Inferior parietal cortex (tissue), 1 donor: Measurements from ENCODE around the gene TGM4.

Experiments used
- DNase-seq: peaks from one replicate; pipeline ENCODE4 v3.0.0-alpha.2; 2016; ENCODE audit errors: extremely low spot score

Gene TGM4

DNA sequence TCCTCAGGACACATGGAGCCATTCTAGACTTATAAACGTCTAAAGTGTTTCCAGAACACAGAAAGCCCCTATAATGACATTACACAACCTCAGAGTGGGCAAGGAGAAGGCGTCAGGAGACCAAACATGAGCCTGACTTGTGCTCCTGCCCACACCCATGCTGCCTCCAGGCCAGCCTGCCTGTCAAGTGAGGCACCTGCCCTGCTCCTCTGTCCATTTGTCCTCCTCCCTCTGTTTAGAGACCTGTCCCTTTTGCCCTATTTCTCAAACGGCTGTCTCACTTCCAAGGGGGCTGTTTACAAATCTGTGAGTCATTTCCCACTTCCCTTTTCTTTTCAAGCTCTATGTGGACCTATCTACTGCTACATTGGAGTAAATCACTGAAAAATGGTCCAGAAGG, 80.6 kb downstream of the TGM4 start:
- no peak for DNase-seq

DNA sequence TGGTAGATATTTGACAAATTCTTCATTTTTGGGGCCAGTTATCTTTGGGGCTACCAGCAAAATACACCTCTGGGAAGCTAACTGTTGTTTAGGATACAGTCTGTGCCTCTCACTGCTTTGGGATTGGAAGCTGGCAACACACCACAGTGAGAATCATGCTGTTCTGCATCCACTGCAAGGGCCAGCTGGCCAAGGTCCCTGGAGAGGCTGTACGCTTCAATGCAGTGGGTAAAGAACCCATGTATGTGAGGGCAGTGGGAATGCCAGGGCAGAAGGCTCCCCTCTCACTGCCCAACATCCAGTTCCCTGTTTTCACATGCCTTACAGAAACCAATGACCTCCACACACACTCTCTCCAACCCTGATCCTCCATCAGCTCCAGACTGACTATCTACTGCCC, 81.5 kb downstream of the TGM4 start:
- no peak for DNase-seq

DNA sequence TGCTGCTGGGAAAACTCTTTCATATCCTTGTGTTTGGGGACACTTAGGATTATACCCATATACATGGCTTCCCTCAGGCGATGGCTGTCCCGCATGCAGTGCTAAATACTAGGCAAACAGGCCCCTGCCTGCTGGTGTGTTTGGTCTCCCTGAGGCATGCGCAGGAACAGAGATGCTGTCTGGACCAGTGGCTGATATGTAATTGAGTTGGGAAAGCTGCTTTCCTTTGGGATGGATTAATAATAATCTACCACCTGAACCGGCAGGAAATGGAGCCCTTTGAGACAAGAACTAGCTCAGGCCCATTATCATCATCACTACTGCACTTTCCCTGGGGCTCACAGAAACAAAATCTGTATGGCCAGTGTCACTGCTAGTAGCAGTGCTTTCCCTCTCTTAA, 83.6 kb downstream of the TGM4 start:
- DNase-seq = no peak

DNA sequence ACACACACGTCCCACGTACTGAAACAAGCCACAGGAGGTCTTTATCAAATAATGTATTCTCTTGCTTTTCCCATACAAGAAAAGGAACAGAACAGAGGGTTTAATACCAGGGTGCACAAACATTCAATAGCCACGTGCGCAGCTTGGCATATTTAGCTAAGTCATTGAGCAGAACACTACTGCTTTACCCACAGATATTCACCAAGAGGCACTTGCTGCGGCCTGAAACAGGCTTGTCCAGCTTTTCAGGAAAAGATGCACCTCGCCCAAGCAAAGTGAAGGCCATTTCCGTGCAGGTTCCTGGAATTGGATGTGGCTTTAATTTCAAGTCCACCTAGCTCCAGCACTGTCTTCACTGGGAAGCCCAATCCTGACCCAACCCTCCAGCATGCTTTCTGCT, 84.0 kb downstream of the TGM4 start:
- DNase-seq = no peak

DNA sequence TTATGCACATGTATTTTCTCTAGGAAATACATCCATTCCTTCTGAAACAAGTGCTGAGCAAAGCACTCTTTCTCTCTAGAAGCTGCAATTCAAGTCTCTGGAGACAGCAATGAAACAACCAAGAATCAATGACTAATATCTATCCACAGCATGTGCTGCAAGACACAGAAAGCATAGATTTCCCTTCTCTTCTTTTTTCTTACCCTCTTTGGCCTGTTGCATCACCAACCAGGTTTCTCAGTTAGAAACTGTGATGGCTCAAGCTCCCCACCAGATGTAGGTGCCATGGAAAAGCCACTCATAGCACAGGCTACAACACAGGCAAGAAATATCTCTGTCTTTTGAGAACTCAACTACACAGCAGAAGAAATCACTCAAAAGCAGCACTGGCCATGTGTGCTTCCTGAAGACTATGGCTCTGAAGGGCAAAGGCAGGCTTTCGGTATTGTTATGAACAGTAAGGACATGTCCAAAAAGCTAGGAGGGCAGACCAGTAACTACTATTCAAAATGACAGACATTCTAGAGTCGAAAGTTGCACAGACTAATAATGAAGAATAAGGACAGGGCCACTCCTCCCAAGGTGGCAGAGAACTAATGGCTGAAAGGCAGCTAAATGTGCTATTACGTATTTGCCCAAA, 86.1 kb downstream of the TGM4 start:
- DNase-seq = no peak

DNA sequence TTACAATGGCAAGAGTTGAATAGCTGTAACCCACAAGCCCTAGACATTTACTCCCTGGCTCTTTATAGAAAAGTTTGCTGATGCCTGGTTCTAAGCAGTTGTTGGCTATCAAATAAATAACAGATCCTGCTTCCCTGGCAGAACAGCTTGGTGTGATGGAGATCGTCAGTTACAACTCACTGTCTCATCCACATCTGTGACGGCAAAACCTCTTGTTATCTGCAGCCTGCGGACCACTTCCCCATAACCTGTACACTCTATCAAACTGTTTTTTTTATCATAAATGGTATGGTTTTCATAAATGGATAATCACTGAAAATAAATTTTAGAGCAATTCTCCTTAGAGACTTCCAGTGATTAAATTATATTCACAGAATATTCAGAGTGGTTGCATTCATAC, 87.5 kb downstream of the TGM4 start:
- no peak for DNase-seq

DNA sequence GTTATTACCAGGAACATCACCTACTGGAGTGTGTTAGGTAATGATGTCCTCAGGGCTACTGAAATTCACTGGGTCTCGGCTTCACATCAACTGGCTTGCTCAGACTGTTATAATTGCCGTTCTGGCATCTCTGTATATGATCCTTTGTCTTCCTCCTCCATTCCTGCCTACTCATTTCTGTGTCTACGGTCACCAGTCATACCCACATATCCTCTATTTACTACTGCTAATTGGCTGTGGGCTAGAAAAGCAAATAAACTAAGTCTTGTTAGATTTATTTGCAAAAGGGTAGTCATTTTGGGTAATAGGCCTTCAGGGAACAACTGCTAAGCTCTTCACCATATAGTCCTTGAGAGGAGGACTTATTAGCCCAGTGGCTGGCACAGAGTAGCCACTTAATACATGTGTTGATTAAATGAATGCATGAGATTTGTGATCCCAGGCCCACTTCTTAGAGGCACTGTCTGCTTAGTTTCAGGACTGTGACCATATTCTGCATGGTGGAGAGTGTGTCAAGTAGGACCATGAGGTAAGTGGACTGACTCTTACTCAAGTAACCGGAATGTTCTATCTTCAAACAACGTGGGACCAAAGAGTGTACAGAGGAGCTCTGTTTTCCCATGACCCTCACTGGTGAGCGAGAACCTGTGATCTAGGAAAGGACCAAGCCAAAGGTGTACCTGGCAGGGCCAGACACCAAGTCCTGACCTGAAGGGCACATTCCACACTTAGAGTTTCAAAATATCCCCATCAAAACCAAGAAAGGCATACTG, 88.4 kb downstream of the TGM4 start:
- no peak for DNase-seq

DNA sequence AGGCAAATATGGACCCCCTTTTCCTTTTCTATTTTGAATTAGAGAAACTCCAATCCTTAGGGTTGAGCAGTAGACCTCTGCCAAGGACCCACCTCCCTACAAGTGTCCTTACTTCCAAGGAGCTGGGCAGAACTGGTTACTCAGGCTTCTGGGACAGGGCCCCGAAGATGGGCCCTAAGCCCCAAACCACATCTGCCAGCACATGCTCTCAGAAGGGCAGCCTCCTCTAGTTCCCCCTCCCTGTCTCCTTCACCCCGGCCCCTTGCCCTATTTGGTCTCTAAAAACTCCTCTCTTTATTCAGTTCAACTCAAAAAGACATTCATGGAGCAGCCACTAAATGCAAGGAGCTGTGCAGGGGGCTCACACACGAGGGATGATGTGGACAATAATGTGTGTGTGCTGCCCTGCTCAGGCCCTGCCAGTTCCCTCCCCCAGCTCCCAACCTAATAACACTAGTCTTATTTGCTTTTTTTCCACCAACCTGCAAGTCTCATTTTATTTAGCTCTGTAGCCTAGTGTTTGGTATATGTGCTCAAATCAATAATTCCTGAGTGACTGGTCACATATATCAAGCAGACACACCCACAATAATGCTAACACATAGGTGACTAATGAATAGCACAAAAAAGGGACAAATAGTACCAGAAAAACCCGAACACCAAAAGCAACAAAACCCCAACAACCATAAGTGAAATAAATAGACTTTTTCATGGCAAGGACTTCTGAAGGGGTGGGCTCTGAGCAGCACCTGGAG, 89.3 kb downstream of the TGM4 start:
- no peak for DNase-seq
